Psoas muscle (tissue), 8 donors: Measurements from ENCODE around the gene CCDC7. TPM values are rescaled to one million over a fixed set of nuclear protein-coding genes. Genes with fewer than 3 reads are reported as not detected.
A peak's percentile ranks its signal among the peaks of the same experiment; 100 is the strongest.
"Not testable (repeated sequence)": the region's sequence is repeated elsewhere in the genome, so short reads cannot be mapped to it uniquely, and the experiment has no call there.

Experiments used
- ATAC-seq, 4 donors: fragments of 200-7000 bp; cut with Tn5 transposase; one replicate each; pipeline ENCODE4 v1.9.1; 2020; ENCODE audit warnings: moderate library complexity in 3 of 4, mild to moderate bottlenecking in 2 of 4
- DNase-seq, 2 donors: peaks; one replicate each; pipeline ENCODE4 v3.0.0-alpha.2; 2020
- H3K27ac ChIP-seq: fragments of 200-600 bp; one replicate; pipeline ENCODE4 v1.8.0; 2022
- H3K27me3 ChIP-seq, 3 donors: fragments of 200-600 bp in 1 of 3; one replicate each; pipeline versions ENCODE4 v1.6.1 to v1.8.0; 2013 to 2022; ENCODE audit warnings: low read length in 2 of 3, mild to moderate bottlenecking in 2 of 3, moderate library complexity in 1 of 3; ENCODE audit not compliant: insufficient read depth in 3 of 3
- H3K36me3 ChIP-seq, 2 donors: fragments of 200-600 bp in 1 of 2; one replicate each; pipeline versions ENCODE4 v1.6.1 to v1.8.0; 2013 to 2022; ENCODE audit warnings: low read depth in 1 of 2, mild to moderate bottlenecking in 1 of 2, moderate library complexity in 1 of 2; ENCODE audit not compliant: insufficient read depth in 1 of 2
- H3K4me1 ChIP-seq: fragments of 200-600 bp; one replicate; pipeline ENCODE4 v1.8.0; 2022
- H3K4me3 ChIP-seq: fragments of 200-600 bp; one replicate; pipeline ENCODE4 v1.8.0; 2022; ENCODE audit warnings: mild to moderate bottlenecking
- H3K9me3 ChIP-seq: fragments of 200-600 bp; one replicate; pipeline ENCODE4 v1.8.0; 2022
- CTCF ChIP-seq: fragments of 200-600 bp; IDR thresholded peaks from one replicate; pipeline ENCODE4 v1.8.0; 2022; ENCODE audit warnings: antibody characterized with exemption
- WGBS, 3 donors: extraction: QIAGEN DNeasy Blood & Tissue Kit; methylation state at CpG; one replicate each; pipeline versions ENCODE4 v1.1.6 to v1.1.7; 2013; 5-methylcytosine and 5-hydroxymethylcytosine counted together
- intact Hi-C, 2 donors: fragments of 100-400 bp; cut with DNase I; formaldehyde crosslinking; loops; one replicate each; pipeline versions ENCODE4 v1.11.0 to v1.14.2; 2022
- long read RNA-seq, 2 donors: library from polyadenylated mRNA; unstranded; transcript quantifications; one replicate each; pipeline ENCODE4 v2.0.0, GENCODE V29; 2021
- polyA plus RNA-seq, 3 donors: library from polyadenylated mRNA; stranded (reverse); fragments of 200-250 nt; gene quantifications; one replicate each; pipeline ENCODE4 v1.2.3, GENCODE V29; 2013
- total RNA-seq, 4 donors: library from RNA; stranded (reverse); fragmentation: NEBNext Ultra II Directional in 2 of 4; extraction: Animal tissue kit (Norgen Biotek cat#: 25700) in 2 of 4; gene quantifications; one replicate each; pipeline versions ENCODE4 v1.2.1 to v1.2.4, GENCODE V29; 2021 to 2023
- donor health status: healthy with polysubstance abuse.
- donor health status: DM: no; HTN: no; CAD: no; lungs with moderate emphysema.
- donor health status: Bipolar disorder and iron deficiency.
- donor health status: healthy.
- donor health status: DM: yes; HTN: yes; CAD: no.
- donor health status: DM: no; HTN: no; CAD: no.
- donor health status: DM: no; HTN: no; CAD: no.
- donor health status: DM: yes; HTN: yes; CAD: no.

The CCDC7 gene
- total RNA-seq, result 10 to 100 TPM; 13.5 to 20.4 (median 16.7) TPM
- polyA plus RNA-seq, result 1 to 10 TPM in 1 of 3 donors, under 1 TPM in 2; 0.85 to 1.4 (median 0.86) TPM
- long read RNA-seq, donor 1, result 0 reads
- long read RNA-seq, donor 2, result 0 reads

GRCh38 chr10:32445740-32446535 lies at the start of gene CCDC7:
Gene CCDC7 (plus strand): TSS chr10:32446140. CDS start chr10:32451643, 5,503 bp downstream.
- H3K27ac ChIP-seq, result peak within 1 kb of the TSS; percentile 93
- ATAC-seq, result peak; percentile 97 to 98 (median 98)
- peaks cover 12% of the 10 kb centered on the region for H3K4me1 ChIP-seq
- intact Hi-C loops, result loop anchor here in 1 of 2 donors (2.0 kb wide), 1 partner anchor 67 kb away; no protein-coding TSS in a partner anchor
- H3K4me3 ChIP-seq, result peak within 1 kb of the TSS; percentile 73
- TF ChIP-seq CTCF, result peak; percentile 55
- no peaks in the 10 kb centered on the region for H3K36me3 ChIP-seq
- peak; percentile 89 to 93 for DNase-seq
- 0 to 1% (median 1%) methylated on average over 52 to 53 of the region's 53 CpGs for WGBS, 3 donors
- H3K27me3 ChIP-seq, result no peaks in the 10 kb centered on the region
- H3K9me3 ChIP-seq, result no peaks in the 10 kb centered on the region

GRCh38 chr10:32397163-32397562 lies 48.8 kb upstream of the CCDC7 start:
- not testable (repeated sequence) for ATAC-seq

GRCh38 chr10:32399720-32400119 lies 46.2 kb upstream of the CCDC7 start:
- ATAC-seq, H3K27me3 ChIP-seq, H3K27ac ChIP-seq, DNase-seq, H3K4me1 ChIP-seq, H3K36me3 ChIP-seq, H3K9me3 ChIP-seq, H3K4me3 ChIP-seq: not testable (repeated sequence)
- intact Hi-C loops, result loop anchor here in 1 of 2 donors (5.0 kb wide), 1 partner anchor 1418 kb away; no protein-coding TSS in a partner anchor
- WGBS, 3 donors, result 86 to 91% (median 87%) methylated on average over 3 of the region's 3 CpGs

More at GRCh38 chr10:32397163-32397562, 48.8 kb upstream of the CCDC7 start:
- not testable (repeated sequence) for DNase-seq, H3K27ac ChIP-seq, H3K4me1 ChIP-seq, H3K27me3 ChIP-seq, H3K36me3 ChIP-seq, H3K4me3 ChIP-seq, H3K9me3 ChIP-seq
- WGBS, 3 donors, result 90 to 100% (median 100%) methylated on average over 3 of the region's 3 CpGs
- intact Hi-C loops, result loop anchor here in 1 of 2 donors (5.0 kb wide), 1 partner anchor 1420 kb away; no protein-coding TSS in a partner anchor

- no peak for TF ChIP-seq CTCF
- Histone ChIP-seq H3K36me3 (no peaks in the 10 kb centered on the region), H3K9me3 (no peaks in the 10 kb centered on the region), H3K27me3 (no peaks in the 10 kb centered on the region), H3K4me1 (no peaks in the 10 kb centered on the region), H3K4me3 (no peak overlapping the region), H3K27ac (no peak overlapping the region)
- intact Hi-C loops, result no loop called here
- ATAC-seq (no peak), DNase-seq (no peak)
Measured at GRCh38 chr10:32400961-32401360, 45.0 kb upstream of the CCDC7 start.

- 88 to 92% (median 92%) methylated on average over 4 of the region's 4 CpGs for WGBS, 3 donors
- intact Hi-C loops, result no loop called here
- TF ChIP-seq CTCF, result no peak
- no peaks in the 10 kb centered on the region for H3K27me3 ChIP-seq
- no peaks in the 10 kb centered on the region for H3K4me1 ChIP-seq
- no peak overlapping the region for H3K27ac ChIP-seq
- DNase-seq (no peak), ATAC-seq (no peak)
- H3K4me3 ChIP-seq, result no peak overlapping the region
- no peaks in the 10 kb centered on the region for H3K36me3 ChIP-seq
- H3K9me3 ChIP-seq, result no peaks in the 10 kb centered on the region
Measured at GRCh38 chr10:32402499-32402898, 43.4 kb upstream of the CCDC7 start.
